GM19324 (cell line): ENCODE results near the gene KREMEN1.
"Not testable (repeated sequence)": the region's sequence is repeated elsewhere in the genome, so short reads cannot be mapped to it uniquely, and the experiment has no call there.

Experiments
- ATAC-seq: cut with Tn5 transposase; IDR thresholded peaks from one replicate; pipeline ENCODE4 v1.9.1; 2021; ENCODE audit warnings: mild to moderate bottlenecking, moderate library complexity; ENCODE audit not compliant: unreplicated experiment, low FRiP score

KREMEN1 gene, protein sequence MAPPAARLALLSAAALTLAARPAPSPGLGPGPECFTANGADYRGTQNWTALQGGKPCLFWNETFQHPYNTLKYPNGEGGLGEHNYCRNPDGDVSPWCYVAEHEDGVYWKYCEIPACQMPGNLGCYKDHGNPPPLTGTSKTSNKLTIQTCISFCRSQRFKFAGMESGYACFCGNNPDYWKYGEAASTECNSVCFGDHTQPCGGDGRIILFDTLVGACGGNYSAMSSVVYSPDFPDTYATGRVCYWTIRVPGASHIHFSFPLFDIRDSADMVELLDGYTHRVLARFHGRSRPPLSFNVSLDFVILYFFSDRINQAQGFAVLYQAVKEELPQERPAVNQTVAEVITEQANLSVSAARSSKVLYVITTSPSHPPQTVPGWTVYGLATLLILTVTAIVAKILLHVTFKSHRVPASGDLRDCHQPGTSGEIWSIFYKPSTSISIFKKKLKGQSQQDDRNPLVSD

DNA sequence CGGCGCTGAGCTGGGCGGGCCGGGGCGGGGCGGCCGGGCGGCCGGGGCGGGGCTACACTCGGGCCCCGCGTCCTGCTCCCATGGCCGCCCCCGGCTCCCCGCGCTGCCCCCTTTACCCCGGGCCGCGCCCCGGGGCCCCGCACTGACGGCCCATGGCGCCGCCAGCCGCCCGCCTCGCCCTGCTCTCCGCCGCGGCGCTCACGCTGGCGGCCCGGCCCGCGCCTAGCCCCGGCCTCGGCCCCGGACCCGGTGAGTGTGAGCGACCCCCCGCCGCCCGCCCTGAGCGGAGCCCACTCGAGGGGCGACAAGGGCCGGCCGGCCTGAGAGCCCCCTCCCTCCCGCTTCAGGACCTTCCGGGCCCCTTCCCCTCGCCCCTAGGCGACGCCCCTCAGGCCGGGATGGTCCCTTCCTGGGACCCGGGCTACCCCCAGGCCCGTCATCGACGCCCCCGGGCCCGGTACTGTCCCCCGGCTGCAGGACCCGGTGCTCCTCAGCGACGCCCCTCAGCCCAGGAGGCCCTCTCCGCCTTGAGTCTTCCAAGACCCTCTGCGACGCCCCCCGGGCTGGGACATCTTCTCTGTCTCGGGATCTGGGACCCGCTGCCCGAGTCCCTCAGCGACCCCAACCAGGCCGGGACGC lies at the start of gene KREMEN1:
Gene KREMEN1, plus strand, starts transcription at position 57 of the 639 bp plus-strand sequence. Its CDS starts 96 bp downstream, at position 153.
- ATAC-seq = no peak

GRCh38 chr22:29023172-29023796 lies 49.6 kb upstream of the KREMEN1 start:
- ATAC-seq = no peak

DNA sequence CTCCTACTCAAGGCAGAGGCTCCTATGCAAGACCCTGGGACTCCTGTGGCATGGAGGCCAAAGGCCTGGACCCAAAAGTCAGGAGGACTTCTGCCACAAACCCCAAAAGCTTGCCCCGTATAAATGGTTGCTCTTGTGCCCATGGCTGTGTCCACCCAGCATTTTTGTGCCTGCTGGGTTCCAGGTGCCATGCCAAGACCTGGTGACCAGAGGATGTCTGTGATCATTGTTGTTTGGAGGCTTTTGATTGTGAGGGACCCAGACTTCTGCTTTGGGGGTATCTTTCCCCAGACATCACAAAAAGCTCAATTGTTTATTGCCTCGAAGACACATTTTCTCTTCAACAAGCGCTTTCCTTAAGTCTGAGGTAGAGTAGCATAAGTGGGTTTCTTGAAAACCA lies 46.3 kb upstream of the KREMEN1 start:
- no peak for ATAC-seq

- no peak for ATAC-seq
Measured at GRCh38 chr22:29028468-29028867, 44.4 kb upstream of the KREMEN1 start.

DNA sequence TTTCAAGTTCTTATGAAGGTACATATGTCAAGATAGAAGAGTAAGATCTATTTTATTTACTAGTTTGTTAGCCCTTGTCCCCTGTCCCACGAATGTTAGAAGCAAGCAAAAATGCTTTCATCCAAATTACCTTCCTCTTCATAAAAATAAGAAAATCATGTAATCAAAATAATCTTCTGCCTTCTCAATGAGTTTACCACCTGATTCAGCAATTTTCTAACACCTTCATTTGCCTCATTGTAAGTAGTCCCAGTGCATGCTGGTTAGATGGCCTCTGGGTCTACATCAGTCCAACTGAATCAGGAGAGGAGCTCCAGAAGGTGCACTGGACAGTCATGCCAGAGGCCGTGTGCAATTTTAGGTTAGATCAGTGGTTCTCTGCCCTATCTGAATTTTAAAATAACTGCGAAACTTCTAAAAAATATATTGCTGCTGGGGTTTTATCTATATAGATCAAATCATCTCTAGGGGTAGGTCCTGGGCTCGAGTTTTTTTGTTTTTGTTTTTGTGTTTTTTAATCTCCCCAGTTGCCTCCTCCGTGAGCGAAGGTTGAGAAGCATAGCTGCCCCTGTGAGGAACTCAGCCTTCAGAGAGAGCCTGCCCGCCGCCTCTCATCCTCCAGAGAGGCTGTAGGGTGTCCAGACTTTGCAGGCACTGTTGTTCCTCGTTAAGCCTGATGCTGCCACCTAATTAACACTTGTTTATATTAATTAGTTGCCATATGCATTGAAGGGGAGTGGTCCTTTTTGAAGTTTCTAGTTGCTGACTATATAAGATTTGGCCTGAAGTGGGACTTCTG lies 43.4 kb upstream of the KREMEN1 start:
- ATAC-seq = no peak

DNA sequence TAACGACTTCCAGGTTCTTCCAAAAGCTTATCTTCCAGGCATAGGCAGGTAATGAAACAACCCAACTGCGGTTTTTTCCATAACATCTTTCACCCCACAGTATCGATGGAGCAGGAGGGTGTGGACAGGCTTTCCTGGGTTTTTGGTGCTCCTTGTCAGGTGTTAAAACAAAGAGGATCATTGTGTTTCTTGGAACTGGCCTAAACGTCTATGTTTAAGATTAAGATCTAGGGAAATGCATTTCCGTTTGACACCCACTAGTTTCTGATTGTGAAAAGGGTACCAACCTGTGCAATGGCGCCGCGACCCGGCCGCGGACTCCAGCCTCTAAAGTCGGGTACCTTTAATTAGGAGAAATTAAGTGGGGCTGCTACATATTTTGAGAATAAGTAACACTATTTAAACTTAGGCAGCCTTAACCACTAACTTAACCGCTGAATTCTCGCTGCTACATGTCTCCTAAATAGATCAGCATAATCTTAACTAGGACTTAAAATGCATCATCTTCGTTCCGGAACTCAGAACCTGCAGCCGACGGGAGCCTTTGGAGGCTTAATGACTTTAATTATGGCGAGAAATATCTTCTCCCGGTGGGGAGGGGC lies 42.7 kb upstream of the KREMEN1 start:
- no peak for ATAC-seq

DNA sequence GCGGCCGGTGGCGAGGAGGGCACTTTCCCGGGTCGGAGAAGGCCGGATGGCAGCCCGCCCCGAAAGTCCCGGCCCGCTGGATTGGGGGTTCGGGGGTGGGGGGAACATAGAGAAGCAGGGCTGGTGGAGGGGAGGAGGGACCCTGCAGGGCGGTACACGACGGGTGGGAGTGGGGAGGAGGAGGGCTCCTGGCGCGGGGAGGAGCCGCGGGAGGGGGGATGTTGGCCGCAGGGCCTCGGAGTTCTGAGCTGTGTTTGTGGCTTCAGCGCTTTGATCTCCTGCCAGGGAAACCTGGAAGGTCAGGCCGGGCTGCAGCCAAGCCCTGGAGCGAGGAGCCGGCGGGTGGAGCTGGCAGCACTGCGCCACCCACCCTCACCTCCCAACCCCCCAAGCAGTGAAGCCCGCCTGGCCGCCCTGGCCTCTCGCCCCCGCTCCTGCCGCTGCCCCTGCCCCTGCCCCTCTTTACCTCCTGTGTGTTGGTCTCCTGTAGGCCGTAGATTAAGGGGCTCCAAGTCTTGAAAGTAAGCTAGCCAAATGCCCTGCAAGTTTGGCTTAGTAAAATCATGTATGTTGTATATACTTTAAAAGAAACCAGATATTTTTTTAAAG lies 42.1 kb upstream of the KREMEN1 start:
- no peak for ATAC-seq

- no peak for ATAC-seq
Measured at GRCh38 chr22:29031227-29032011, 41.4 kb upstream of the KREMEN1 start.

GRCh38 chr22:29032014-29032475 lies 40.8 kb upstream of the KREMEN1 start:
- no peak for ATAC-seq

GRCh38 chr22:29032584-29032983 lies 40.3 kb upstream of the KREMEN1 start:
- ATAC-seq = no peak

- ATAC-seq = no peak
Measured at GRCh38 chr22:29037340-29037932, 35.4 kb upstream of the KREMEN1 start.

DNA sequence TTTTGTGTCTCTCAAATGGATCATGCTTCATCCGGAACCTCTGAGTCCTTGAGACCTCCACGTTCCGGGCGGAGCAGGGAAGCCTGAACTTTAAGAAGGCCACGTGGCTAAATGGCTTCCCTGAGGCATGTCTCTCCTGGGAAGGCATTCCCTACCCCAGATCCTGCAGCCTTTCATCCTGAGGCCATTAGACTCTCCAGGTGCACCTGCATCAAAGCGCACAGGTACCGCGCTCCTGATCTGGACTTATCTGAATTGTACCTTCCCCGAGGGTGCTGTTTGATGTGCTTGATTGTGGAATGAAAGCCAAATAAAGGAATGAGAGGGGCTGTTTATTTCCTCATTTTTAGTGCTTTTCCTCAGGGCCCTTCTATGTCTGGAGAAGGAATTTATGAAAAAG lies 33.7 kb upstream of the KREMEN1 start:
- no peak for ATAC-seq

DNA sequence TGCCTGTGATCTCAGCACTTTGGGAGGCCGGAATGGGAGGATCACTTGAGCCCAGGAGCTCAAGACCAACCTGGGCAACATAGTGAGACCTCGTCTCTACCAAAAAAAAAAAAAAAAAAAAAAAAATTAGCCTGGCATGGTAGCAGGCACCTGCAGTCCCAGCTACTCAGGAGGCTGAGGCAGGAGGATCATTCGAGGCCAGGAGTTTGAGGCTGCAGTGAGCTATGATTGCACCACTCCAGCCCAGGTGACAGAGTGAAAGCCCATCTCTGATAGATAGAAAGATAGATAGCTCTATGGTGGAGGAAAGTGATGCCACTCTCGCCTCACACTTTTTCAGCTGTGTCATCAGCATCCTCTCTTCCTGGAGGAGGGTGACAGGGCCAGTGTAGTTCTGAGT lies 33.2 kb upstream of the KREMEN1 start:
- ATAC-seq = not testable (repeated sequence)

DNA sequence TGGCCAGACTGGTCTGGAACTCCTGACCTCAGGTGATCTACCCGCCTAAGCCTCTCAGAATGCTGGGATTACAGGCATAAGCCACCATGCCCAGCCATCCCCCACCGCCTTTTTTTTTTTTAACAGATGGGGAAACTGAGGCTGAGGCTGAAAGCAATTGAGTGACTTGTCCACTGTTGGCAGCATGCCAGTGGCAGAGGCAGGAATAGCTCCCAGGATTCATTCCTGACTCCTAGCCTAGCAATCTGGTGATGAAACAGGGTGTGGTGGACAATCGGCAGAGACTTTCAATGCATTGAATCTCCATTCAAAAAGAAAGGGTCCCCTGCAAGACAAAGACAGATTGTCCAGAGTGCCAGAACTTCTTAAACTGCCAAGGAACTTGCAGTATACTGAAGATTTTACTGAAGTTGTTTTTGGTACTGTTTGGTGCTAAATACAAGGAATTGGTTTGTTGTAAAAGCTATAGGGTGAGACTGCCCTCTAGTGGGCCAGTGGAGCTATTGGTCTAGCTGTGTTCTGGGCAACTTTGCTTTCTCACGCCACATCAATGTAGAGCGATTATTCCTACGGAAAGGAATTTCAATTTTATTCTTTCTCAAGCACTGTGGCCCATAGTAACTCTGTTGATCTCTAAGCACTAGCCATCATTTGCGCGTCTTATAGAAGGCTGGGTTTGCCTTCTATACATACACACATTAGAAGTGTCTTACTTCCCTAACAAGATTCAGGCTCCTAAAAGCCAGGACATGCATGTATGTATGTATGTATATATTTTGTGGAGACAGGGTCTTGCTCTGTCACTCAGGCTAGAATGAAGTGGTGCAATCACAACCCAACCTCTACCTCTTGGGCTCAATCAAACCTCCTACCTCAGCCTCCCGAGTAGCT lies 32.2 kb upstream of the KREMEN1 start:
- ATAC-seq = no peak

- no peak for ATAC-seq
Measured at GRCh38 chr22:29041408-29041807, 31.4 kb upstream of the KREMEN1 start.

DNA sequence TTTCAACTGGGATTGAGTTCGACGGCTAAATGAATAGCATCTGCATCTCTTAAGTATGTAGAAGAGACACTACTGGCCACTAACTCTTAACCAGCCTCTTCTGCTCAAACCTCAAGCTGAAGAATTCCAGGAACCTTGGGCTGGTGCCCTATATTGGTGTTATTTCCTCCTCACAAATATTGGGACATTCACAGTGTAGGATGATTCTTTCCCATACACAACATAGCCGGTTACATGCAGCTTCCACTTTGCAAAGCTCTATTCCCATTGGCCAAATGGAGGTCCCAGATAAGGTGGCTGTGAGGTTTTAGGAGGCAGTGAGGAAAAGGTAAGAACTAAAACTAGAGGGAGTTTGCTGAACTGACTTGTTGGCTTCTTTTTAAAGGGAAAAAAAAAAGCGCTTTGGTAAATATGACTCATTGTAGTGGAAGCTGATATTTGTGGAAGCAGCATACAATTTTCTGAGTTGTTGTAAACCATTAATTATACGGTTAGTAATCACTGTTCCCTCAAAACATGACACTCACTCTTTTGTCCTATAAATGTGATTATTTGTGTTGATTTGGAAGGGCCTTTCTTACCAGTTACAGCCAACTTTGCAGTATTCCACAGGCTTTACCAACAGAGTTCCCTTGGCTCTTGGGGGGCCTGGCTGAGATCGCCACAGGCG lies 28.8 kb upstream of the KREMEN1 start:
- no peak for ATAC-seq

DNA sequence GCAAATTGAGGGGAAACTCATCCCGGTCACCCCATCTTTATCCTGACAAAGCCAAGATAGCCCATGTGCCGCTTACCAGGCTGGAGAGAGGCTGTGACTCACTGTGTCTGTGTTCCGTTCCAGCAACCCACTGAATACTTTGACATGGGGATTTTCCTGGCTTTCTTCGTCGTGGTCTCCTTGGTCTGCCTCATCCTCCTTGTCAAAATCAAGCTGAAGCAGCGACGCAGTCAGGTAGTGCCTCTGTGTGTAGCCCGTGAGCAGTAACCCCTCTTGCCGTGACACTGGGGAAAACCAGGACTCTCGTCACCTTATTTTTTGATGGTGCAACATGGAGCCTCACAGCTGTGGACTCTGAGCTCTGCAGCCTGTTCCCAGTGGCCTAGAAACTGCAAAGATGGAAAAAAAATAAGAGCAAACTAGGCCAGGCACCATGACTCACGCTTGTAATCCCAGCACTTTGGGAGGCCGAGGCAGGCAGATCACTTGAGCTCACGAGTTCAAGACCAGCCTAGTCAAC lies 28.1 kb upstream of the KREMEN1 start:
- ATAC-seq = no peak
